IPS DF 4.7 (cell line): Measurements from ENCODE around the gene MOV10L1.

ENCODE experiments used
- DNase-seq: peaks from one replicate; pipeline ENCODE4 v3.0.0-alpha.2; 2013; ENCODE audit warnings: low spot score; ENCODE audit errors: extremely low read depth

MOV10L1 gene

GRCh38 chr22:50188356-50188755, 98.5 kb downstream of the MOV10L1 start:
- DNase-seq = no peak

- no peak for DNase-seq
Measured at GRCh38 chr22:50189184-50189848, 99.5 kb downstream of the MOV10L1 start.

- DNase-seq = no peak
Measured at GRCh38 chr22:50189849-50190181, 100.0 kb downstream of the MOV10L1 start.

GRCh38 chr22:50190182-50190940, 100.6 kb downstream of the MOV10L1 start:
- no peak for DNase-seq

- DNase-seq = no peak
Measured at GRCh38 chr22:50190941-50191741, 101.3 kb downstream of the MOV10L1 start.

GRCh38 chr22:50192436-50193204, 102.8 kb downstream of the MOV10L1 start:
- DNase-seq = no peak

GRCh38 chr22:50193621-50194020, 103.8 kb downstream of the MOV10L1 start:
- DNase-seq = no peak

GRCh38 chr22:50194037-50194805, 104.4 kb downstream of the MOV10L1 start:
- no peak for DNase-seq

- DNase-seq = no peak
Measured at GRCh38 chr22:50196256-50196655, 106.5 kb downstream of the MOV10L1 start.

GRCh38 chr22:50197000-50197800, 107.4 kb downstream of the MOV10L1 start:
- no peak for DNase-seq

- DNase-seq = no peak
Measured at GRCh38 chr22:50197856-50198623, 108.2 kb downstream of the MOV10L1 start.

GRCh38 chr22:50198624-50199017, 108.8 kb downstream of the MOV10L1 start:
- DNase-seq = no peak

GRCh38 chr22:50199251-50199721, 109.5 kb downstream of the MOV10L1 start:
- DNase-seq = no peak

- no peak for DNase-seq
Measured at GRCh38 chr22:50199829-50200460, 110.1 kb downstream of the MOV10L1 start.

GRCh38 chr22:50200461-50201190, 110.8 kb downstream of the MOV10L1 start, which contains the start of gene SELENOO:
Gene SELENOO (plus strand): TSS chr22:50201011. CDS start chr22:50201037, 26 bp downstream.
- DNase-seq = no peak

GRCh38 chr22:50201191-50202129, 111.7 kb downstream of the MOV10L1 start:
- DNase-seq = no peak
